HepG2 (cell line): Measurements from ENCODE around the gene SH3PXD2A. TPM values are rescaled to one million over a fixed set of nuclear protein-coding genes. Genes with fewer than 3 reads are reported as not detected.

Source experiments
- HCFC1 ChIP-seq: fragments of 150-350 bp; IDR thresholded peaks from 2 replicates; pipeline ENCODE4 v1.6.1; 2014; ENCODE audit warnings: low read depth, low read length
- HNF4G ChIP-seq, 2 experiments: sonication (generic) in 1 of 2; formaldehyde crosslinking in 1 of 2; IDR thresholded peaks; 2 replicates each; pipeline versions ENCODE4 v1.4.0 to v1.6.1; 2011 to 2020; ENCODE audit warnings: borderline replicate concordance in 2 of 2, low read depth in 2 of 2, mild to moderate bottlenecking in 2 of 2, low read length in 1 of 2, missing genetic modification reagents in 1 of 2, moderate library complexity in 1 of 2
- HNRNPH1 ChIP-seq: fragments of 200-400 bp; formaldehyde crosslinking; optimal IDR thresholded peaks from 2 replicates; pipeline ENCODE3; 2017; ENCODE audit warnings: mild to moderate bottlenecking, low read depth, low read length
- HOXA5 ChIP-seq: sonication (generic); formaldehyde crosslinking; IDR thresholded peaks from 2 replicates; pipeline ENCODE4 v1.4.0; 2020; ENCODE audit warnings: missing genetic modification reagents
- KAT8 ChIP-seq: IDR thresholded peaks from 2 replicates; pipeline ENCODE4 v1.6.1; 2016; ENCODE audit warnings: missing genetic modification reagents, missing compliant biosample characterization
- KLF16 ChIP-seq, 2 experiments: sonication (generic) in 1 of 2; formaldehyde crosslinking in 1 of 2; IDR thresholded peaks; 2 replicates each; pipeline versions ENCODE4 v1.6.1 to v1.8.0; 2016 to 2023; ENCODE audit warnings: missing genetic modification reagents in 2 of 2, missing compliant biosample characterization in 1 of 2
- LCORL ChIP-seq, 2 experiments: fragments of 450-650 bp in 1 of 2; sonication (generic) in 1 of 2; formaldehyde crosslinking in 1 of 2; IDR thresholded peaks; 2 replicates each; pipeline versions ENCODE4 v1.5.0 to v1.6.1; 2017 to 2020; ENCODE audit warnings: antibody characterized with exemption in 1 of 2, missing genetic modification reagents in 1 of 2
- MIER3 ChIP-seq: IDR thresholded peaks from 2 replicates; pipeline ENCODE4 v1.6.1; 2016; ENCODE audit warnings: missing compliant biosample characterization, borderline replicate concordance
- SUZ12 ChIP-seq: fragments of 150-350 bp; IDR thresholded peaks from 2 replicates; pipeline ENCODE4 v1.6.1; 2014; ENCODE audit warnings: low read depth, low read length
- ZNF430 ChIP-seq: sonication (generic); formaldehyde crosslinking; IDR thresholded peaks from 2 replicates; pipeline ENCODE4 v1.9.0; 2021; ENCODE audit warnings: mild to moderate bottlenecking, missing genetic modification reagents
- polyA plus RNA-seq, 8 experiments: library from polyadenylated mRNA; depleted of rRNA in 3 of 8; stranded (reverse) in 7 of 8; unstranded in 1 of 8; fragments of >200 nt; fragmentation: Illumina TruSeq in 4 of 8; extraction: Trizol in 4 of 8; gene quantifications; 2 replicates each; pipeline versions ENCODE4 v1.2.1 to v1.2.3, GENCODE V29; 2011 to 2016; ENCODE audit warnings: low read depth in 4 of 8, missing spikeins in 1 of 8, mixed read lengths in 1 of 8; ENCODE audit not compliant: insufficient read depth in 1 of 8
- total RNA-seq, 5 experiments: library from RNA; depleted of rRNA; stranded (reverse); fragments of >200 nt; fragmentation: Illumina TruSeq; extraction: Trizol; gene quantifications; 2 replicates each; pipeline ENCODE4 v1.2.3, GENCODE V29; 2016; ENCODE audit warnings: low read depth in 1 of 5
- TF ChIP-seq, protein P1 (sequence below): sonication (generic); formaldehyde crosslinking; IDR thresholded peaks from 2 replicates; pipeline ENCODE4 v1.4.0; 2020; ENCODE audit warnings: missing genetic modification reagents
- TF ChIP-seq, protein P2 (sequence below): IDR thresholded peaks from 2 replicates; pipeline ENCODE4 v1.6.1; 2016; ENCODE audit warnings: low read depth, missing genetic modification reagents, missing compliant biosample characterization
- TF ChIP-seq, protein P3 (sequence below), 2 experiments: sonication (generic) in 1 of 2; formaldehyde crosslinking in 1 of 2; IDR thresholded peaks; 2 replicates each; pipeline versions ENCODE4 v1.5.1 to v1.6.1; 2011 to 2020; ENCODE audit warnings: borderline replicate concordance in 1 of 2, low read depth in 1 of 2, low read length in 1 of 2, mild to moderate bottlenecking in 1 of 2, missing genetic modification reagents in 1 of 2, moderate library complexity in 1 of 2
- TF ChIP-seq, protein P4 (sequence below): sonication (generic); formaldehyde crosslinking; IDR thresholded peaks from 2 replicates; pipeline ENCODE4 v1.5.1; 2020; ENCODE audit warnings: mild to moderate bottlenecking, moderate library complexity, missing genetic modification reagents
- TF ChIP-seq, protein P5 (sequence below): sonication (generic); formaldehyde crosslinking; IDR thresholded peaks from 2 replicates; pipeline ENCODE4 v1.8.0; 2022; ENCODE audit warnings: missing genetic modification reagents, low read depth, mild to moderate bottlenecking, borderline replicate concordance

SH3PXD2A gene
- total and polyA plus RNA-seq, 2 of the 13 experiments (the other 11 are each of a cell fraction or from before 2014, with no cell fraction given) = 11.1 to 11.3 TPM

DNA sequence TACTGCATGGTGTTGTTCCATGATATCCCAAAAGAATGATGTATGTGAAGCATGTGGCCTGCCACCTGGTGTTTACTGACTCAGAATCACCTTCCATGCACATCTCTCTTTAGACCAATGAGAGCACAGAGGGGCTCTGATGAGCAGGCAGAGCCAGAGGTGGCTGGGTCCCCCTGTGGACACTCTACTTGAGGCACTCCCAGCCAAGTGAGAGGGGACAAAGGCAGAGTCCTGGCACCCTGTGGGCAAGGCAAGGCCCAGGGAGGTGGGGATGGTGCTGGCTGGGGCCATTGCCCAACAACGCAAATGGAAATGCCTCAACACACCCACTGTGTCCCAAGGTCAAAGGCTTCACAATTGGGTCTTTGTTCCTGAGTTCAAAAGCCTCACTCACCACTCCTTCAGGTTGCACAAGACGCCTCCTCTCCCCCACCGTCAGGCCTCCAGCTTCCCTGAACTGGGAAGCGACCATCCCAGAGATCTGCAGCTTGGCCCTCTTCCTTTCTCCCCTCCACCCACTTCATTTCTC lies 197.3 kb downstream of the SH3PXD2A start (continued):
- TF ChIP-seq, protein P1, sequence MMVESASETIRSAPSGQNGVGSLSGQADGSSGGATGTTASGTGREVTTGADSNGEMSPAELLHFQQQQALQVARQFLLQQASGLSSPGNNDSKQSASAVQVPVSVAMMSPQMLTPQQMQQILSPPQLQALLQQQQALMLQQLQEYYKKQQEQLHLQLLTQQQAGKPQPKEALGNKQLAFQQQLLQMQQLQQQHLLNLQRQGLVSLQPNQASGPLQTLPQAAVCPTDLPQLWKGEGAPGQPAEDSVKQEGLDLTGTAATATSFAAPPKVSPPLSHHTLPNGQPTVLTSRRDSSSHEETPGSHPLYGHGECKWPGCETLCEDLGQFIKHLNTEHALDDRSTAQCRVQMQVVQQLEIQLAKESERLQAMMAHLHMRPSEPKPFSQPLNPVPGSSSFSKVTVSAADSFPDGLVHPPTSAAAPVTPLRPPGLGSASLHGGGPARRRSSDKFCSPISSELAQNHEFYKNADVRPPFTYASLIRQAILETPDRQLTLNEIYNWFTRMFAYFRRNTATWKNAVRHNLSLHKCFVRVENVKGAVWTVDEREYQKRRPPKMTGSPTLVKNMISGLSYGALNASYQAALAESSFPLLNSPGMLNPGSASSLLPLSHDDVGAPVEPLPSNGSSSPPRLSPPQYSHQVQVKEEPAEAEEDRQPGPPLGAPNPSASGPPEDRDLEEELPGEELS (CRISPR knock-in tag) = peak; percentile 58
- TF ChIP-seq, protein P2, sequence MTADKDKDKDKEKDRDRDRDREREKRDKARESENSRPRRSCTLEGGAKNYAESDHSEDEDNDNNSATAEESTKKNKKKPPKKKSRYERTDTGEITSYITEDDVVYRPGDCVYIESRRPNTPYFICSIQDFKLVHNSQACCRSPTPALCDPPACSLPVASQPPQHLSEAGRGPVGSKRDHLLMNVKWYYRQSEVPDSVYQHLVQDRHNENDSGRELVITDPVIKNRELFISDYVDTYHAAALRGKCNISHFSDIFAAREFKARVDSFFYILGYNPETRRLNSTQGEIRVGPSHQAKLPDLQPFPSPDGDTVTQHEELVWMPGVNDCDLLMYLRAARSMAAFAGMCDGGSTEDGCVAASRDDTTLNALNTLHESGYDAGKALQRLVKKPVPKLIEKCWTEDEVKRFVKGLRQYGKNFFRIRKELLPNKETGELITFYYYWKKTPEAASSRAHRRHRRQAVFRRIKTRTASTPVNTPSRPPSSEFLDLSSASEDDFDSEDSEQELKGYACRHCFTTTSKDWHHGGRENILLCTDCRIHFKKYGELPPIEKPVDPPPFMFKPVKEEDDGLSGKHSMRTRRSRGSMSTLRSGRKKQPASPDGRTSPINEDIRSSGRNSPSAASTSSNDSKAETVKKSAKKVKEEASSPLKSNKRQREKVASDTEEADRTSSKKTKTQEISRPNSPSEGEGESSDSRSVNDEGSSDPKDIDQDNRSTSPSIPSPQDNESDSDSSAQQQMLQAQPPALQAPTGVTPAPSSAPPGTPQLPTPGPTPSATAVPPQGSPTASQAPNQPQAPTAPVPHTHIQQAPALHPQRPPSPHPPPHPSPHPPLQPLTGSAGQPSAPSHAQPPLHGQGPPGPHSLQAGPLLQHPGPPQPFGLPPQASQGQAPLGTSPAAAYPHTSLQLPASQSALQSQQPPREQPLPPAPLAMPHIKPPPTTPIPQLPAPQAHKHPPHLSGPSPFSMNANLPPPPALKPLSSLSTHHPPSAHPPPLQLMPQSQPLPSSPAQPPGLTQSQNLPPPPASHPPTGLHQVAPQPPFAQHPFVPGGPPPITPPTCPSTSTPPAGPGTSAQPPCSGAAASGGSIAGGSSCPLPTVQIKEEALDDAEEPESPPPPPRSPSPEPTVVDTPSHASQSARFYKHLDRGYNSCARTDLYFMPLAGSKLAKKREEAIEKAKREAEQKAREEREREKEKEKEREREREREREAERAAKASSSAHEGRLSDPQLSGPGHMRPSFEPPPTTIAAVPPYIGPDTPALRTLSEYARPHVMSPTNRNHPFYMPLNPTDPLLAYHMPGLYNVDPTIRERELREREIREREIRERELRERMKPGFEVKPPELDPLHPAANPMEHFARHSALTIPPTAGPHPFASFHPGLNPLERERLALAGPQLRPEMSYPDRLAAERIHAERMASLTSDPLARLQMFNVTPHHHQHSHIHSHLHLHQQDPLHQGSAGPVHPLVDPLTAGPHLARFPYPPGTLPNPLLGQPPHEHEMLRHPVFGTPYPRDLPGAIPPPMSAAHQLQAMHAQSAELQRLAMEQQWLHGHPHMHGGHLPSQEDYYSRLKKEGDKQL = no peak
- TF ChIP-seq, protein P3, sequence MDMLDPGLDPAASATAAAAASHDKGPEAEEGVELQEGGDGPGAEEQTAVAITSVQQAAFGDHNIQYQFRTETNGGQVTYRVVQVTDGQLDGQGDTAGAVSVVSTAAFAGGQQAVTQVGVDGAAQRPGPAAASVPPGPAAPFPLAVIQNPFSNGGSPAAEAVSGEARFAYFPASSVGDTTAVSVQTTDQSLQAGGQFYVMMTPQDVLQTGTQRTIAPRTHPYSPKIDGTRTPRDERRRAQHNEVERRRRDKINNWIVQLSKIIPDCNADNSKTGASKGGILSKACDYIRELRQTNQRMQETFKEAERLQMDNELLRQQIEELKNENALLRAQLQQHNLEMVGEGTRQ (IDR thresholded peaks at IDR 0.05; ENCODE audit: low read depth, low read length) = 0 out of 2 replicates have a peak, but pooled peaks have one; percentile 36
- TF ChIP-seq, protein P3 (CRISPR knock-in tag; IDR thresholded peaks at IDR 0.05; ENCODE audit: borderline replicate concordance) = no peak
- TF ChIP-seq HNRNPH1 = no peak
- TF ChIP-seq HNF4G (IDR thresholded peaks at IDR 0.05; ENCODE audit: borderline replicate concordance, low read depth, low read length) = peak; percentile 82; the same call in 1 of the 2 replicates
- no peak for TF ChIP-seq HNF4G (CRISPR knock-in tag; IDR thresholded peaks at IDR 0.05; ENCODE audit: borderline replicate concordance, low read depth)
- TF ChIP-seq MIER3 = peak; percentile 34; the same call in 1 of the 2 replicates
- TF ChIP-seq, protein P4, sequence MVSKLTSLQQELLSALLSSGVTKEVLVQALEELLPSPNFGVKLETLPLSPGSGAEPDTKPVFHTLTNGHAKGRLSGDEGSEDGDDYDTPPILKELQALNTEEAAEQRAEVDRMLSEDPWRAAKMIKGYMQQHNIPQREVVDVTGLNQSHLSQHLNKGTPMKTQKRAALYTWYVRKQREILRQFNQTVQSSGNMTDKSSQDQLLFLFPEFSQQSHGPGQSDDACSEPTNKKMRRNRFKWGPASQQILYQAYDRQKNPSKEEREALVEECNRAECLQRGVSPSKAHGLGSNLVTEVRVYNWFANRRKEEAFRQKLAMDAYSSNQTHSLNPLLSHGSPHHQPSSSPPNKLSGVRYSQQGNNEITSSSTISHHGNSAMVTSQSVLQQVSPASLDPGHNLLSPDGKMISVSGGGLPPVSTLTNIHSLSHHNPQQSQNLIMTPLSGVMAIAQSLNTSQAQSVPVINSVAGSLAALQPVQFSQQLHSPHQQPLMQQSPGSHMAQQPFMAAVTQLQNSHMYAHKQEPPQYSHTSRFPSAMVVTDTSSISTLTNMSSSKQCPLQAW (CRISPR knock-in tag) = no peak
- TF ChIP-seq SUZ12 = no peak
- no peak for TF ChIP-seq LCORL (IDR thresholded peaks at IDR 0.05)
- TF ChIP-seq LCORL (CRISPR knock-in tag; IDR thresholded peaks at IDR 0.05) = no peak
- no peak for TF ChIP-seq HCFC1
- TF ChIP-seq, protein P5, sequence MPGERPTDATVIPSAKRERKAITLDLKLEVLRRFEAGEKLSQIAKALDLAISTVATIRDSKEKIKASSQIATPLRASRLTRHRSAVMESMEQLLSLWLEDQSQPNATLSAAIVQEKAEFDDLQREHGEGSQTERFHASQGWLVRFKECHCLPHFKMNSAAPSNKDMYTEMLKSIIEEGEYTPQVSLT (CRISPR knock-in tag) = no peak
- peak; percentile 42; the same call in 1 of the 2 replicates for TF ChIP-seq KAT8 (CRISPR knock-in tag)
- TF ChIP-seq KLF16 (CRISPR knock-in tag; IDR thresholded peaks at IDR 0.05) = peak in 1 of 2 experiments; percentile 59; a peak in 1 of 4 replicates
- peak; percentile 55; the same call in 1 of the 2 replicates for TF ChIP-seq HOXA5
- no peak for TF ChIP-seq ZNF430
